VCaP (cell line): ENCODE data around the gene OR4C6.

Experiments used
- H3K27ac ChIP-seq: fragments of 450-650 bp; 2 replicates; pipeline ENCODE4 v1.5.1; 2017
- TF ChIP-seq, protein P1 (sequence below): fragments of 450-650 bp; conservative IDR thresholded peaks from 2 replicates; pipeline ENCODE4 v1.5.1; 2017; ENCODE audit warnings: mild to moderate bottlenecking, moderate library complexity

OR4C6 gene

DNA sequence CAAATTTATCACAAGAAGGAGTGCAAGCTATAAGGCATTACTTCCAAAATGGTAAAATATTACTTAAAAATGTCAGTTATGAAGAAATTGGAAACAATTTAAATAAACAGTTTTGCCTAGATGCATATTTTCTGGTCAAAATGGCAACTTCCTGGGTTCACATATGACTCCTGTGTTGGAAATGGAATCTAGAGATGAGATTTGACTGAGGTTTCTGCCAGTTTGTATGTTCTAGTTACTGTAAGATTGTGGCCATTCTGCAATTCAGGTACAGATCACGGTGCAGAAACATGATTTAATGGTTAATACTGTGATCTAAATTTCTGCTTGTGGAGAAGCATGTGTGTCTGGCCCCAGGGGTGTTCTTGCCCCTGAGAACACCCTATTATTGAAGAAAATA lies 3.4 kb upstream of the OR4C6 start:
- H3K27ac ChIP-seq: no peak overlapping the region
- TF ChIP-seq, protein P1, sequence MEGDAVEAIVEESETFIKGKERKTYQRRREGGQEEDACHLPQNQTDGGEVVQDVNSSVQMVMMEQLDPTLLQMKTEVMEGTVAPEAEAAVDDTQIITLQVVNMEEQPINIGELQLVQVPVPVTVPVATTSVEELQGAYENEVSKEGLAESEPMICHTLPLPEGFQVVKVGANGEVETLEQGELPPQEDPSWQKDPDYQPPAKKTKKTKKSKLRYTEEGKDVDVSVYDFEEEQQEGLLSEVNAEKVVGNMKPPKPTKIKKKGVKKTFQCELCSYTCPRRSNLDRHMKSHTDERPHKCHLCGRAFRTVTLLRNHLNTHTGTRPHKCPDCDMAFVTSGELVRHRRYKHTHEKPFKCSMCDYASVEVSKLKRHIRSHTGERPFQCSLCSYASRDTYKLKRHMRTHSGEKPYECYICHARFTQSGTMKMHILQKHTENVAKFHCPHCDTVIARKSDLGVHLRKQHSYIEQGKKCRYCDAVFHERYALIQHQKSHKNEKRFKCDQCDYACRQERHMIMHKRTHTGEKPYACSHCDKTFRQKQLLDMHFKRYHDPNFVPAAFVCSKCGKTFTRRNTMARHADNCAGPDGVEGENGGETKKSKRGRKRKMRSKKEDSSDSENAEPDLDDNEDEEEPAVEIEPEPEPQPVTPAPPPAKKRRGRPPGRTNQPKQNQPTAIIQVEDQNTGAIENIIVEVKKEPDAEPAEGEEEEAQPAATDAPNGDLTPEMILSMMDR: no peak

DNA sequence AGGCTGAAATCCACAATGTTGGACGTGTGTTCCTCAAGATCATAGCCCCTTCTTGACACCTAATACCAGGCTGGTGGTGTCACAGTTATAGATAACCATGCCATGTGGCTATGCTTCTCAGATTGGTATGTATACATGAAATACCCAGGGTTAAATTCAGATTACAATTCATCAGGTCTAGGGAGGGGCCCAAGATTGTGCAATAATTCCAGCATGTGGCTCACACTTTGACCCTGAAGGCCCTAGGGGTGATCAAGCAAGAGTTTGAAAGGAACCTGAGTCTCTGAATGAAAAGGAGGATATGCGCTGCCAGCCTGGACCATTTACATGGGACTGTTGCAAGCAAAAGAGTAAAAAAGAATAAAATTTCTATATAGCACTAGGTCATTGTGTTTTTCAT lies 7.4 kb downstream of the OR4C6 start:
- H3K27ac ChIP-seq: no peak overlapping the region
- TF ChIP-seq, protein P1: no peak

DNA sequence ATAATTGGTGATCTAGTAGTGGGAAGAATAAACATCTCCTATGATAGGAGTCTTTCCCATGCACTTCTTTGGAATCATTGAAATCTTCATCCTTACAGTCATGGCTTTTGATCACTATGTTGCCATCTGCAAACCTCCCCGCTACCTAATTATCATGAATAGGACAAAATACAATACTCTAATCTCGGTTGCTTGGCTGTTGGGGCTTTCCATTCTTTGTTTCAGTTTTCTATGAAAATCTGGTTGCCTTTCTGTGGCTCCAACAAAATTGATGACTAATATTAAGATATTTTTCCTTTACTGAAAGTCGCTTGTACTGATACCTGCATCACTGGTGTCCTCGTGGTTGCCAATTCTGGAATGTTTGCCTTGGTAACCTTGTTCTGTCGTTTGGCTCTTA lies 11.9 kb downstream of the OR4C6 start:
- TF ChIP-seq, protein P1: no peak
- no peak overlapping the region for H3K27ac ChIP-seq

DNA sequence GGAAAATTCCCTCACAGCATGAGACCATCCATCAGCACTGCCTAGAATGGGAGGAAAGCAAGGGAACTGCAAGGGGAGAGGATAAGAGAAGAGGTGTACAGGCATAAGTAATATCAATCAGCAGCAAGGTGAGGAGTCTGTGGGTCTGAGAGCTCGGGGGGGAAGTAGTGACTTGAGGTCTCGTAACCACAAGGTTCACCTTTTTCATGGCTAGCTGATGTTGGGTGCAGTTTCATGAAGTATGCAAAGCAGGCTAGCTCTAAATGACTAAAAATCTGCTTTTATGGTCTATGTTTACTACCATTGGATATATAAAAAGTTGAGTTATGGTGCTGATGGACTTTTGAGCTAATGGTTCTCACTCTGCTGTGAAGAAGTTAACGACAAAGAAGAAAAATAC lies 35.8 kb downstream of the OR4C6 start:
- no peak overlapping the region for H3K27ac ChIP-seq
- TF ChIP-seq, protein P1: no peak

GRCh38 chr11:55701429-55701828 lies 39.4 kb downstream of the OR4C6 start:
- TF ChIP-seq, protein P1: no peak
- H3K27ac ChIP-seq: no peak overlapping the region

GRCh38 chr11:55707029-55707428 lies 45.0 kb downstream of the OR4C6 start:
- TF ChIP-seq, protein P1: peak; percentile 86
- no peak overlapping the region for H3K27ac ChIP-seq

DNA sequence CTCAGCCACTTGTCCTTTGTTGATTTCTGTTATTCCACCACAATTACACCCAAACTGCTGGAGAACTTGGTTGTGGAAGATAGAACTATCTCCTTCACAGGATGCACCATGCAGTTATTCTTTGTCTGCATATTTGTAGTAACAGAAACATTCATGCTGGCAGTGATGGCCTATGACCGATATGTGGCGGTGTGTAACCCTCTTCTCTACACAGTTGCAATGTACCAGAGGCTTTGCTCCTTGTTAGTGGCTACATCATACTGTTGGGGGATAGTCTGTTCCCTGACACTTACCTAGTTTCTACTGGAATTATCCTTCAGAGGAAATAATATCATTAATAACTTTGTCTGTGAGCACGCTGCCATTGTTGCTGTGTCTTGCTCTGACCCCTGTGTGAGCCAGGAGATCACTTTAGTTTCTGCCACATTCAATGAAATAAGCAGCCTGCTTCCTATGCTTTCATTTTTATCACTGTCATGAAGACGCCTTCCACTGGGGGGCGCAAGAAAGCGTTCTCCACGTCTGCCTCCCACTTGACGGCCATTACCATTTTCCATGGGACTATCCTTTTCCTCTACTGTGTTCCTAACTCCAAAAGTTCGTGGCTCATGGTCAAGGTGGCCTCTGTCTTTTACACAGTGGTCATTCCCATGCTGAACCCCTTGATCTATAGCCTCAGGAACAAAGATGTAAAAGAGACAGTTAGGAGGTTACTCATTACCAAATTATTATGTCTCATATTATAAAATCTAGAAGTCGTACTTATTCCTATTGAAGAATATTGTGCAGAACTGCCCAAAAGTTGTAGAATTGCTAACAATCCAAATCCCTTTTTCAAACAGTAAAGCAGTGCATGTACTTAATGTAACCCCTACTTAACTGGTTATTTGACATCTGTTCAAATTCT lies 53.2 kb downstream of the OR4C6 start:
- H3K27ac ChIP-seq: no peak overlapping the region
- TF ChIP-seq, protein P1: peak; percentile 48
